ENCODE measurements around the gene ARHGEF2. TPM values are rescaled to one million over a fixed set of nuclear protein-coding genes. Genes with fewer than 3 reads are reported as not detected.

The ARHGEF2 gene
- total RNA-seq, 1 donor from 2014 or later: 169 TPM

GRCh38 chr1:156001662-156002171 lies 23.4 kb upstream of the ARHGEF2 start:
- Histone ChIP-seq H3K27me3 (no peaks in the 10 kb centered on the region), H3K4me3 (no peak overlapping the region), H3K9me3 (no peaks in the 10 kb centered on the region), H3K27ac (no peak overlapping the region), H3K36me3 (no peaks in the 10 kb centered on the region), H3K4me1 (no peaks in the 10 kb centered on the region)
- TF ChIP-seq CTCF (IDR thresholded peaks at IDR 0.05): no peak
- intact Hi-C loops (cut with DNase I): no loop called here
- no peak for DNase-seq (ENCODE audit: low spot score in 2 of 2)

- TF ChIP-seq CTCF (IDR thresholded peaks at IDR 0.05): no peak
- H3K27me3 ChIP-seq: no peaks in the 10 kb centered on the region
- no peaks in the 10 kb centered on the region for H3K9me3 ChIP-seq
- DNase-seq (ENCODE audit: low spot score in 2 of 2): no peak
- no peaks in the 10 kb centered on the region for H3K4me1 ChIP-seq
- no peak overlapping the region for H3K27ac ChIP-seq
- H3K36me3 ChIP-seq: no peaks in the 10 kb centered on the region
- no peak overlapping the region for H3K4me3 ChIP-seq
- intact Hi-C loops (cut with DNase I): no loop called here
These were observed 22.8 kb upstream of the ARHGEF2 start for GRCh38 chr1:156001021-156001661.

- Histone ChIP-seq H3K4me1 (no peaks in the 10 kb centered on the region), H3K36me3 (no peaks in the 10 kb centered on the region), H3K27me3 (no peaks in the 10 kb centered on the region), H3K4me3 (no peak overlapping the region), H3K27ac (no peak overlapping the region), H3K9me3 (no peaks in the 10 kb centered on the region)
- no peak for DNase-seq (ENCODE audit: low spot score in 2 of 2)
- TF ChIP-seq CTCF (IDR thresholded peaks at IDR 0.05): no peak
- intact Hi-C loops (cut with DNase I): no loop called here
These were observed 21.6 kb upstream of the ARHGEF2 start for GRCh38 chr1:155999964-156000363.

- intact Hi-C loops (cut with DNase I): no loop called here
- no peaks in the 10 kb centered on the region for H3K9me3 ChIP-seq
- H3K36me3 ChIP-seq: no peaks in the 10 kb centered on the region
- TF ChIP-seq CTCF (IDR thresholded peaks at IDR 0.05): no peak
- no peaks in the 10 kb centered on the region for H3K27me3 ChIP-seq
- no peak overlapping the region for H3K27ac ChIP-seq
- no peak for DNase-seq (ENCODE audit: low spot score in 2 of 2)
- no peaks in the 10 kb centered on the region for H3K4me1 ChIP-seq
- no peak overlapping the region for H3K4me3 ChIP-seq
These were observed 17.8 kb upstream of the ARHGEF2 start for GRCh38 chr1:155996166-155996565.

GRCh38 chr1:155993595-155993994 lies 15.2 kb upstream of the ARHGEF2 start:
- Histone ChIP-seq H3K27me3 (no peaks in the 10 kb centered on the region), H3K4me3 (no peak overlapping the region), H3K36me3 (no peaks in the 10 kb centered on the region), H3K27ac (no peak overlapping the region), H3K9me3 (no peaks in the 10 kb centered on the region), H3K4me1 (peaks cover 0 to 3% of the 10 kb centered on the region in 2 donors)
- DNase-seq (ENCODE audit: low spot score in 2 of 2): no peak
- TF ChIP-seq CTCF (IDR thresholded peaks at IDR 0.05): no peak
- intact Hi-C loops (cut with DNase I): no loop called here

Measured in ascending aorta (tissue), 2 donors.